ENCODE data around the gene GPR37L1.
A peak's percentile ranks its signal among the peaks of the same experiment; 100 is the strongest.
"Not testable (repeated sequence)": the region's sequence is repeated elsewhere in the genome, so short reads cannot be mapped to it uniquely, and the experiment has no call there.

The GPR37L1 gene

GRCh38 chr1:202144402-202145067 is 21.8 kb downstream of the GPR37L1 start, which contains the start of gene ARL8A:
ARL8A (minus strand) TSS chr1:202144737; CDS start chr1:202144572, 165 bp downstream.
- H3K9ac ChIP-seq (ENCODE audit: low read depth in 1 of 2, low read length in 2 of 2) = peak within 1 kb of the TSS; percentile 88 to 92

GRCh38 chr1:202145068-202145743 is 22.5 kb downstream of the GPR37L1 start:
- Histone ChIP-seq H3K36me3 (ENCODE audit: control insufficient read depth in 1 of 2, insufficient read depth in 2 of 2, low read length in 2 of 2) (no peaks in the 10 kb centered on the region), H3K9me3 (ENCODE audit: control insufficient read depth in 1 of 2, low read length in 2 of 2) (no peaks in the 10 kb centered on the region), H3K27ac (ENCODE audit: low read depth, low read length) (no peak overlapping the region), H3K27me3 (ENCODE audit: control insufficient read depth in 1 of 2, insufficient read depth in 2 of 2, low read length in 2 of 2) (no peaks in the 10 kb centered on the region), H3K4me3 (ENCODE audit: low read depth in 1 of 2, low read length in 2 of 2) (peak overlapping the region; percentile 68 to 70), H3K4me1 (ENCODE audit: control insufficient read depth in 1 of 2, insufficient read depth in 2 of 2, low read length in 2 of 2) (peaks cover 19 to 22% of the 10 kb centered on the region in 2 donors), H3K9ac (ENCODE audit: low read depth in 1 of 2, low read length in 2 of 2) (peak overlapping the region; percentile 63 to 77)

More at GRCh38 chr1:202144402-202145067, 21.8 kb downstream of the GPR37L1 start, which contains the start of gene ARL8A:
- peak within 1 kb of the TSS; percentile 74 for H3K27ac ChIP-seq (ENCODE audit: low read depth, low read length)
- peaks cover 19 to 22% of the 10 kb centered on the region in 2 donors for H3K4me1 ChIP-seq (ENCODE audit: control insufficient read depth in 1 of 2, insufficient read depth in 2 of 2, low read length in 2 of 2)
- H3K36me3 ChIP-seq (ENCODE audit: control insufficient read depth in 1 of 2, insufficient read depth in 2 of 2, low read length in 2 of 2) = no peaks in the 10 kb centered on the region
- no peaks in the 10 kb centered on the region for H3K9me3 ChIP-seq (ENCODE audit: control insufficient read depth in 1 of 2, low read length in 2 of 2)
- peak within 1 kb of the TSS; percentile 88 to 97 for H3K4me3 ChIP-seq (ENCODE audit: low read depth in 1 of 2, low read length in 2 of 2)
- H3K27me3 ChIP-seq (ENCODE audit: control insufficient read depth in 1 of 2, insufficient read depth in 2 of 2, low read length in 2 of 2) = no peaks in the 10 kb centered on the region

GRCh38 chr1:202145744-202146140 is 23.0 kb downstream of the GPR37L1 start:
- H3K9me3 ChIP-seq (ENCODE audit: control insufficient read depth in 1 of 2, low read length in 2 of 2); H3K27ac ChIP-seq (ENCODE audit: low read depth, low read length); H3K36me3 ChIP-seq (ENCODE audit: control insufficient read depth in 1 of 2, insufficient read depth in 2 of 2, low read length in 2 of 2); H3K9ac ChIP-seq (ENCODE audit: low read depth in 1 of 2, low read length in 2 of 2); H3K27me3 ChIP-seq (ENCODE audit: control insufficient read depth in 1 of 2, insufficient read depth in 2 of 2, low read length in 2 of 2): not testable (repeated sequence)
- Histone ChIP-seq H3K4me3 (ENCODE audit: low read depth in 1 of 2, low read length in 2 of 2) (peak overlapping the region in 1 of 2 donors; percentile 70), H3K4me1 (ENCODE audit: control insufficient read depth in 1 of 2, insufficient read depth in 2 of 2, low read length in 2 of 2) (peaks cover 19 to 22% of the 10 kb centered on the region in 2 donors)

- H3K36me3 ChIP-seq (ENCODE audit: control insufficient read depth in 1 of 2, insufficient read depth in 2 of 2, low read length in 2 of 2) = no peaks in the 10 kb centered on the region
- H3K27ac ChIP-seq (ENCODE audit: low read depth, low read length) = no peak overlapping the region
- H3K9ac ChIP-seq (ENCODE audit: low read depth in 1 of 2, low read length in 2 of 2) = no peak overlapping the region
- H3K4me3 ChIP-seq (ENCODE audit: low read depth in 1 of 2, low read length in 2 of 2) = no peak overlapping the region
- H3K4me1 ChIP-seq (ENCODE audit: control insufficient read depth in 1 of 2, insufficient read depth in 2 of 2, low read length in 2 of 2) = peaks cover 19 to 22% of the 10 kb centered on the region in 2 donors
- H3K27me3 ChIP-seq (ENCODE audit: control insufficient read depth in 1 of 2, insufficient read depth in 2 of 2, low read length in 2 of 2) = no peaks in the 10 kb centered on the region
- no peaks in the 10 kb centered on the region for H3K9me3 ChIP-seq (ENCODE audit: control insufficient read depth in 1 of 2, low read length in 2 of 2)
Measured at GRCh38 chr1:202146279-202146678, 23.6 kb downstream of the GPR37L1 start.

GRCh38 chr1:202146993-202147392 is 24.3 kb downstream of the GPR37L1 start:
- no peaks in the 10 kb centered on the region for H3K9me3 ChIP-seq (ENCODE audit: control insufficient read depth in 1 of 2, low read length in 2 of 2)
- H3K36me3 ChIP-seq (ENCODE audit: control insufficient read depth in 1 of 2, insufficient read depth in 2 of 2, low read length in 2 of 2) = no peaks in the 10 kb centered on the region
- peaks cover 19 to 22% of the 10 kb centered on the region in 2 donors for H3K4me1 ChIP-seq (ENCODE audit: control insufficient read depth in 1 of 2, insufficient read depth in 2 of 2, low read length in 2 of 2)
- no peaks in the 10 kb centered on the region for H3K27me3 ChIP-seq (ENCODE audit: control insufficient read depth in 1 of 2, insufficient read depth in 2 of 2, low read length in 2 of 2)
- no peak overlapping the region for H3K4me3 ChIP-seq (ENCODE audit: low read depth in 1 of 2, low read length in 2 of 2)
- no peak overlapping the region for H3K27ac ChIP-seq (ENCODE audit: low read depth, low read length)
- no peak overlapping the region for H3K9ac ChIP-seq (ENCODE audit: low read depth in 1 of 2, low read length in 2 of 2)

GRCh38 chr1:202148391-202148790 is 25.7 kb downstream of the GPR37L1 start:
- Histone ChIP-seq H3K27ac (ENCODE audit: low read depth, low read length) (no peak overlapping the region), H3K4me3 (ENCODE audit: low read depth in 1 of 2, low read length in 2 of 2) (no peak overlapping the region), H3K4me1 (ENCODE audit: control insufficient read depth in 1 of 2, insufficient read depth in 2 of 2, low read length in 2 of 2) (peaks cover 8 to 10% of the 10 kb centered on the region in 2 donors), H3K9me3 (ENCODE audit: control insufficient read depth in 1 of 2, low read length in 2 of 2) (no peaks in the 10 kb centered on the region), H3K9ac (ENCODE audit: low read depth in 1 of 2, low read length in 2 of 2) (no peak overlapping the region), H3K27me3 (ENCODE audit: control insufficient read depth in 1 of 2, insufficient read depth in 2 of 2, low read length in 2 of 2) (no peaks in the 10 kb centered on the region), H3K36me3 (ENCODE audit: control insufficient read depth in 1 of 2, insufficient read depth in 2 of 2, low read length in 2 of 2) (no peaks in the 10 kb centered on the region)

GRCh38 chr1:202149566-202149965 is 26.8 kb downstream of the GPR37L1 start:
- no peaks in the 10 kb centered on the region for H3K27me3 ChIP-seq (ENCODE audit: control insufficient read depth in 1 of 2, insufficient read depth in 2 of 2, low read length in 2 of 2)
- peaks cover 0 to 7% of the 10 kb centered on the region in 2 donors for H3K36me3 ChIP-seq (ENCODE audit: control insufficient read depth in 1 of 2, insufficient read depth in 2 of 2, low read length in 2 of 2)
- H3K27ac ChIP-seq (ENCODE audit: low read depth, low read length) = no peak overlapping the region
- H3K9me3 ChIP-seq (ENCODE audit: control insufficient read depth in 1 of 2, low read length in 2 of 2) = no peaks in the 10 kb centered on the region
- H3K9ac ChIP-seq (ENCODE audit: low read depth in 1 of 2, low read length in 2 of 2) = no peak overlapping the region
- peaks cover 7% of the 10 kb centered on the region in 2 donors for H3K4me1 ChIP-seq (ENCODE audit: control insufficient read depth in 1 of 2, insufficient read depth in 2 of 2, low read length in 2 of 2)
- H3K4me3 ChIP-seq (ENCODE audit: low read depth in 1 of 2, low read length in 2 of 2) = no peak overlapping the region

GRCh38 chr1:202150187-202150586 is 27.5 kb downstream of the GPR37L1 start:
- H3K4me1 ChIP-seq (ENCODE audit: control insufficient read depth in 1 of 2, insufficient read depth in 2 of 2, low read length in 2 of 2) = peaks cover 8% of the 10 kb centered on the region in 2 donors
- H3K9me3 ChIP-seq (ENCODE audit: control insufficient read depth in 1 of 2, low read length in 2 of 2) = no peaks in the 10 kb centered on the region
- H3K27ac ChIP-seq (ENCODE audit: low read depth, low read length) = no peak overlapping the region
- peaks cover 0 to 7% of the 10 kb centered on the region in 2 donors for H3K36me3 ChIP-seq (ENCODE audit: control insufficient read depth in 1 of 2, insufficient read depth in 2 of 2, low read length in 2 of 2)
- H3K9ac ChIP-seq (ENCODE audit: low read depth in 1 of 2, low read length in 2 of 2) = no peak overlapping the region
- H3K27me3 ChIP-seq (ENCODE audit: control insufficient read depth in 1 of 2, insufficient read depth in 2 of 2, low read length in 2 of 2) = no peaks in the 10 kb centered on the region
- H3K4me3 ChIP-seq (ENCODE audit: low read depth in 1 of 2, low read length in 2 of 2) = no peak overlapping the region

- Histone ChIP-seq H3K27ac (ENCODE audit: low read depth, low read length) (no peak overlapping the region), H3K27me3 (ENCODE audit: control insufficient read depth in 1 of 2, insufficient read depth in 2 of 2, low read length in 2 of 2) (no peaks in the 10 kb centered on the region), H3K4me1 (ENCODE audit: control insufficient read depth in 1 of 2, insufficient read depth in 2 of 2, low read length in 2 of 2) (peaks cover 8% of the 10 kb centered on the region in 2 donors), H3K9me3 (ENCODE audit: control insufficient read depth in 1 of 2, low read length in 2 of 2) (no peaks in the 10 kb centered on the region), H3K4me3 (ENCODE audit: low read depth in 1 of 2, low read length in 2 of 2) (no peak overlapping the region), H3K9ac (ENCODE audit: low read depth in 1 of 2, low read length in 2 of 2) (no peak overlapping the region), H3K36me3 (ENCODE audit: control insufficient read depth in 1 of 2, insufficient read depth in 2 of 2, low read length in 2 of 2) (peaks cover 0 to 7% of the 10 kb centered on the region in 2 donors)
Measured at GRCh38 chr1:202150602-202151001, 27.9 kb downstream of the GPR37L1 start.

GRCh38 chr1:202151045-202151444 is 28.3 kb downstream of the GPR37L1 start:
- Histone ChIP-seq H3K27me3 (ENCODE audit: control insufficient read depth in 1 of 2, insufficient read depth in 2 of 2, low read length in 2 of 2) (no peaks in the 10 kb centered on the region), H3K4me1 (ENCODE audit: control insufficient read depth in 1 of 2, insufficient read depth in 2 of 2, low read length in 2 of 2) (peaks cover 9% of the 10 kb centered on the region in 2 donors), H3K27ac (ENCODE audit: low read depth, low read length) (no peak overlapping the region), H3K9ac (ENCODE audit: low read depth in 1 of 2, low read length in 2 of 2) (no peak overlapping the region), H3K4me3 (ENCODE audit: low read depth in 1 of 2, low read length in 2 of 2) (no peak overlapping the region), H3K36me3 (ENCODE audit: control insufficient read depth in 1 of 2, insufficient read depth in 2 of 2, low read length in 2 of 2) (peaks cover 0 to 7% of the 10 kb centered on the region in 2 donors), H3K9me3 (ENCODE audit: control insufficient read depth in 1 of 2, low read length in 2 of 2) (no peaks in the 10 kb centered on the region)

All from duodenal mucosa (tissue), 2 donors.